ENCODE results near the gene TBKBP1. TPM values are rescaled to one million over a fixed set of nuclear protein-coding genes. Genes with fewer than 3 reads are reported as not detected.
A peak's percentile ranks its signal among the peaks of the same experiment; 100 is the strongest.

The TBKBP1 gene
- total and polyA plus RNA-seq, 2 donors (not counting 1 experiment from before 2014, with no cell fraction given): 4.6 to 11.6 TPM

GRCh38 chr17:47744168-47745036 lies 50.4 kb downstream of the TBKBP1 start:
- H3K9me3 ChIP-seq (ENCODE audit: control insufficient read depth, insufficient read depth, low read depth, low read length): no peaks in the 10 kb centered on the region
- H3K9ac ChIP-seq (ENCODE audit: insufficient read depth, low read length): no peak overlapping the region
- no peak for DNase-seq (ENCODE audit: low read depth in 2 of 2)
- TF ChIP-seq EZH2 (IDR thresholded peaks at IDR 0.05; ENCODE audit: low read length, missing control alignments) (peak; percentile 45), CTCF (conservative IDR thresholded peaks at IDR 0.05 in 1 of 2, IDR thresholded peaks at IDR 0.05 in 1 of 2; ENCODE audit: low read depth in 1 of 2, low read length in 2 of 2) (no peak)
- H3K27me3 ChIP-seq (ENCODE audit: control insufficient read depth, insufficient read depth, low read length): peaks cover 23% of the 10 kb centered on the region
- H3K4me2 ChIP-seq (ENCODE audit: extremely low read depth, insufficient read depth, low read length): no peak overlapping the region
- H3K4me1 ChIP-seq (ENCODE audit: control insufficient read depth, extremely low read depth, insufficient read depth, low read length): no peaks in the 10 kb centered on the region
- no peaks in the 10 kb centered on the region for H4K20me1 ChIP-seq (ENCODE audit: control insufficient read depth, extremely low read depth, insufficient read depth, low read length)
- no peak overlapping the region for H2AFZ ChIP-seq (ENCODE audit: low read length)
- no peaks in the 10 kb centered on the region for H3K36me3 ChIP-seq (ENCODE audit: control insufficient read depth, insufficient read depth, low read length)
- no peaks in the 10 kb centered on the region for H3K79me2 ChIP-seq (ENCODE audit: control insufficient read depth, insufficient read depth, low read length)
- no peak overlapping the region for H3K27ac ChIP-seq (ENCODE audit: insufficient read depth, low read length)
- no peak overlapping the region for H3K4me3 ChIP-seq (replicated peaks in 1 of 4; ENCODE audit: control extremely low read depth in 1 of 4, insufficient read depth in 1 of 4, low read depth in 3 of 4, low read length in 4 of 4)

GRCh38 chr17:47745037-47745380 lies 51.0 kb downstream of the TBKBP1 start:
- DNase-seq (ENCODE audit: low read depth in 2 of 2): no peak
- H3K27me3 ChIP-seq (ENCODE audit: control insufficient read depth, insufficient read depth, low read length): peaks cover 23% of the 10 kb centered on the region

GRCh38 chr17:47751471-47751870 lies 57.5 kb downstream of the TBKBP1 start:
- H3K27ac ChIP-seq (ENCODE audit: insufficient read depth, low read length): no peak overlapping the region
- DNase-seq (ENCODE audit: low read depth in 2 of 2): no peak
- no peak overlapping the region for H3K4me2 ChIP-seq (ENCODE audit: extremely low read depth, insufficient read depth, low read length)
- no peak overlapping the region for H2AFZ ChIP-seq (ENCODE audit: low read length)
- no peak overlapping the region for H3K4me3 ChIP-seq (replicated peaks in 1 of 4; ENCODE audit: control extremely low read depth in 1 of 4, insufficient read depth in 1 of 4, low read depth in 3 of 4, low read length in 4 of 4)
- no peaks in the 10 kb centered on the region for H3K36me3 ChIP-seq (ENCODE audit: control insufficient read depth, insufficient read depth, low read length)
- TF ChIP-seq EZH2 (IDR thresholded peaks at IDR 0.05; ENCODE audit: low read length, missing control alignments): no peak
- no peak for TF ChIP-seq CTCF (conservative IDR thresholded peaks at IDR 0.05 in 1 of 2, IDR thresholded peaks at IDR 0.05 in 1 of 2; ENCODE audit: low read depth in 1 of 2, low read length in 2 of 2)
- no peak overlapping the region for H3K9ac ChIP-seq (ENCODE audit: insufficient read depth, low read length)
- H3K79me2 ChIP-seq (ENCODE audit: control insufficient read depth, insufficient read depth, low read length): no peaks in the 10 kb centered on the region
- no peaks in the 10 kb centered on the region for H4K20me1 ChIP-seq (ENCODE audit: control insufficient read depth, extremely low read depth, insufficient read depth, low read length)
- H3K9me3 ChIP-seq (ENCODE audit: control insufficient read depth, insufficient read depth, low read depth, low read length): no peaks in the 10 kb centered on the region
- no peaks in the 10 kb centered on the region for H3K4me1 ChIP-seq (ENCODE audit: control insufficient read depth, extremely low read depth, insufficient read depth, low read length)
- H3K27me3 ChIP-seq (ENCODE audit: control insufficient read depth, insufficient read depth, low read length): peaks cover 3% of the 10 kb centered on the region

More at GRCh38 chr17:47745037-47745380, 51.0 kb downstream of the TBKBP1 start:
- TF ChIP-seq EZH2 (IDR thresholded peaks at IDR 0.05; ENCODE audit: low read length, missing control alignments): no peak
- TF ChIP-seq CTCF (conservative IDR thresholded peaks at IDR 0.05 in 1 of 2, IDR thresholded peaks at IDR 0.05 in 1 of 2; ENCODE audit: low read depth in 1 of 2, low read length in 2 of 2): peak in 1 of 2 donors; percentile 7
- Histone ChIP-seq H2AFZ (ENCODE audit: low read length) (no peak overlapping the region), H3K9me3 (ENCODE audit: control insufficient read depth, insufficient read depth, low read depth, low read length) (no peaks in the 10 kb centered on the region), H3K27ac (ENCODE audit: insufficient read depth, low read length) (no peak overlapping the region), H3K9ac (ENCODE audit: insufficient read depth, low read length) (no peak overlapping the region), H3K36me3 (ENCODE audit: control insufficient read depth, insufficient read depth, low read length) (no peaks in the 10 kb centered on the region), H3K4me1 (ENCODE audit: control insufficient read depth, extremely low read depth, insufficient read depth, low read length) (no peaks in the 10 kb centered on the region), H3K79me2 (ENCODE audit: control insufficient read depth, insufficient read depth, low read length) (no peaks in the 10 kb centered on the region), H4K20me1 (ENCODE audit: control insufficient read depth, extremely low read depth, insufficient read depth, low read length) (no peaks in the 10 kb centered on the region), H3K4me2 (ENCODE audit: extremely low read depth, insufficient read depth, low read length) (no peak overlapping the region), H3K4me3 (replicated peaks in 1 of 4; ENCODE audit: control extremely low read depth in 1 of 4, insufficient read depth in 1 of 4, low read depth in 3 of 4, low read length in 4 of 4) (no peak overlapping the region)

Data from fibroblast of lung (primary cell).